Gastroesophageal sphincter (tissue), 4 donors: ENCODE results near the gene SPATS2L. TPM values are rescaled to one million over a fixed set of nuclear protein-coding genes. Genes with fewer than 3 reads are reported as not detected.

Source experiments
- ATAC-seq: fragments of 150-250 bp; one replicate; pipeline ENCODE4 v1.9.1; 2016; ENCODE audit warnings: mild to moderate bottlenecking, moderate library complexity
- H3K27ac ChIP-seq, 4 donors: fragments of 200-600 bp; sonication (generic) in 3 of 4; 1 replicate in 3 of 4; 2 replicates in 1 of 4; pipeline ENCODE4 v1.5.1; 2016 to 2019
- H3K27me3 ChIP-seq: fragments of 200-600 bp; sonication (generic); one replicate; pipeline ENCODE4 v1.5.1; 2019
- H3K36me3 ChIP-seq, 2 donors: fragments of 200-600 bp; sonication (generic); one replicate each; pipeline ENCODE4 v1.5.1; 2019; ENCODE audit warnings: control low read depth in 1 of 2
- H3K4me1 ChIP-seq, 3 donors: fragments of 200-600 bp; sonication (generic); 1 replicate in 2 of 3; 2 replicates in 1 of 3; pipeline ENCODE4 v1.5.1; 2016 to 2019; ENCODE audit warnings: control low read depth in 2 of 3
- H3K4me3 ChIP-seq, 2 donors: fragments of 200-600 bp; sonication (generic); one replicate each; pipeline ENCODE4 v1.5.1; 2019; ENCODE audit warnings: mild to moderate bottlenecking in 1 of 2, moderate library complexity in 1 of 2
- H3K9me3 ChIP-seq, 3 donors: fragments of 200-600 bp; sonication (generic); one replicate each; pipeline ENCODE4 v1.5.1; 2017 to 2019; ENCODE audit warnings: control low read depth in 2 of 3
- EP300 ChIP-seq: sonication (generic); formaldehyde crosslinking; IDR thresholded peaks from one replicate; pipeline ENCODE4 v1.6.1; 2017; ENCODE audit warnings: antibody characterized with exemption, mild to moderate bottlenecking
- POLR2A ChIP-seq, 2 donors: fragments of 450-650 bp; IDR thresholded peaks; one replicate each; pipeline ENCODE4 v1.6.1; 2017; ENCODE audit warnings: antibody characterized with exemption in 2 of 2, mild to moderate bottlenecking in 2 of 2, moderate library complexity in 1 of 2
- POLR2AphosphoS5 ChIP-seq: sonication (generic); formaldehyde crosslinking; IDR thresholded peaks from one replicate; pipeline ENCODE4 v1.6.1; 2017; ENCODE audit warnings: antibody characterized with exemption
- WGBS, 2 donors: methylation state at CpG; one replicate each; pipeline ENCODE4 v1.1.5; 2018; ENCODE audit warnings: low coverage in 1 of 2; 5-methylcytosine and 5-hydroxymethylcytosine counted together
- small RNA-seq, 4 donors: library from RNA; depleted of rRNA; stranded (forward); fragments of <200 nt; gene quantifications; one replicate each; pipeline ENCODE3, GENCODE V24; 2016
- total RNA-seq, 4 donors: library from RNA; depleted of rRNA; stranded (reverse); fragments of >200 nt; gene quantifications; one replicate each; pipeline ENCODE4 v1.1.0, GENCODE V29; 2016
- TF ChIP-seq, protein P1 (sequence below), 4 experiments: fragments of 200-600 bp in 2 of 4; fragments of 450-650 bp in 2 of 4; sonication (generic) in 1 of 4; IDR thresholded peaks; one replicate each; pipeline ENCODE4 v1.5.1; 2017 to 2019; ENCODE audit warnings: antibody characterized with exemption in 4 of 4, mild to moderate bottlenecking in 2 of 4, moderate library complexity in 2 of 4

The SPATS2L gene
- total RNA-seq, 4 donors from 2014 or later: 50.6 to 120 (median 91.5) TPM

DNA sequence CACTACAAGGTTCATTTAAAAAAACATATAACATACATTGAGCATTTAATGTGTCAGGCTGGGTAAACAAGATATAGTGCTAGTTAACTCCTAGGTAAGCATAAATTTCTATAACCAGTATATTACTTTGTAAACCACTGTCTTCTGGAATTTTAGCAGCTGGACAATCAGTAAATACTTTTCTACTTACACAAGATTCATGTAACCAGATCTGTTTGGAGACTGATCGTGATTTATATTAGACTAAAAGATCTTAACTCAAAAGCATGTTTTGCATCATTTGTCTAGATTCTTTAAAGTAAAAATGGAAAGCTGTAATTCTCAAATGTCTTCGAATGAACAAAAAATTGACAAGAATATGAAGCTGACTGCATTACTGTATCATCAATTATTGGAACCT, 218.6 kb downstream of the SPATS2L start:
- H3K9me3 ChIP-seq: no peaks in the 10 kb centered on the region
- H3K36me3 ChIP-seq: no peaks in the 10 kb centered on the region
- ATAC-seq: no peak
- H3K27ac ChIP-seq: no peak overlapping the region
- 53 to 68% methylated on average over 2 of the region's 2 CpGs for WGBS, 2 donors
- TF ChIP-seq, protein P1, sequence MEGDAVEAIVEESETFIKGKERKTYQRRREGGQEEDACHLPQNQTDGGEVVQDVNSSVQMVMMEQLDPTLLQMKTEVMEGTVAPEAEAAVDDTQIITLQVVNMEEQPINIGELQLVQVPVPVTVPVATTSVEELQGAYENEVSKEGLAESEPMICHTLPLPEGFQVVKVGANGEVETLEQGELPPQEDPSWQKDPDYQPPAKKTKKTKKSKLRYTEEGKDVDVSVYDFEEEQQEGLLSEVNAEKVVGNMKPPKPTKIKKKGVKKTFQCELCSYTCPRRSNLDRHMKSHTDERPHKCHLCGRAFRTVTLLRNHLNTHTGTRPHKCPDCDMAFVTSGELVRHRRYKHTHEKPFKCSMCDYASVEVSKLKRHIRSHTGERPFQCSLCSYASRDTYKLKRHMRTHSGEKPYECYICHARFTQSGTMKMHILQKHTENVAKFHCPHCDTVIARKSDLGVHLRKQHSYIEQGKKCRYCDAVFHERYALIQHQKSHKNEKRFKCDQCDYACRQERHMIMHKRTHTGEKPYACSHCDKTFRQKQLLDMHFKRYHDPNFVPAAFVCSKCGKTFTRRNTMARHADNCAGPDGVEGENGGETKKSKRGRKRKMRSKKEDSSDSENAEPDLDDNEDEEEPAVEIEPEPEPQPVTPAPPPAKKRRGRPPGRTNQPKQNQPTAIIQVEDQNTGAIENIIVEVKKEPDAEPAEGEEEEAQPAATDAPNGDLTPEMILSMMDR (IDR thresholded peaks at IDR 0.05): no peak
- TF ChIP-seq EP300: no peak
- H3K27me3 ChIP-seq: peaks cover 11% of the 10 kb centered on the region
- peaks cover 0 to 9% (median 5%) of the 10 kb centered on the region in 3 donors for H3K4me1 ChIP-seq
- H3K4me3 ChIP-seq: peak overlapping the region; percentile 41 to 64

DNA sequence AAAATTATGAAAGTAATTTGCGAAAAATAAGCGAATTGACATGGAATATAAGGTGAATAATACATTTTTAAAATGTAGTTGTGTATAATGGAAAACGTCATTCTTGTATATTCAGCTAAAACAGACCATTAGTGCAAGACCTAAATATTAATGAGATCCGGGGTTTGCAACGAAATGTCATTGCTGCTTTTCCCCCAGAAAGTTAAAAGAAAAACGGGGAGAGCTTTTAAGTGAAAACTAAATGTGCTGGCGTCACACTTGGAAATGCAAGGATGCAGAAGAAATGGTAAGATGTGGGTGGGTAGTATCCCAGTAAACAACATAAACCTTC, 219.0 kb downstream of the SPATS2L start:
- no peaks in the 10 kb centered on the region for H3K36me3 ChIP-seq
- no peak for ATAC-seq
- WGBS, 2 donors: 10 to 14% methylated on average over 7 of the region's 7 CpGs
- no peaks in the 10 kb centered on the region for H3K9me3 ChIP-seq
- H3K4me3 ChIP-seq: peak overlapping the region; percentile 41 to 64
- peaks cover 11% of the 10 kb centered on the region for H3K27me3 ChIP-seq
- peak overlapping the region in 3 of 4 donors; percentile 59 to 76 (median 68) for H3K27ac ChIP-seq
- TF ChIP-seq EP300 (no peak), POLR2AphosphoS5 (no peak), POLR2A (IDR thresholded peaks at IDR 0.05) (no peak)
- TF ChIP-seq, protein P1 (IDR thresholded peaks at IDR 0.05): no peak
- H3K4me1 ChIP-seq: peaks cover 0 to 9% (median 5%) of the 10 kb centered on the region in 3 donors

DNA sequence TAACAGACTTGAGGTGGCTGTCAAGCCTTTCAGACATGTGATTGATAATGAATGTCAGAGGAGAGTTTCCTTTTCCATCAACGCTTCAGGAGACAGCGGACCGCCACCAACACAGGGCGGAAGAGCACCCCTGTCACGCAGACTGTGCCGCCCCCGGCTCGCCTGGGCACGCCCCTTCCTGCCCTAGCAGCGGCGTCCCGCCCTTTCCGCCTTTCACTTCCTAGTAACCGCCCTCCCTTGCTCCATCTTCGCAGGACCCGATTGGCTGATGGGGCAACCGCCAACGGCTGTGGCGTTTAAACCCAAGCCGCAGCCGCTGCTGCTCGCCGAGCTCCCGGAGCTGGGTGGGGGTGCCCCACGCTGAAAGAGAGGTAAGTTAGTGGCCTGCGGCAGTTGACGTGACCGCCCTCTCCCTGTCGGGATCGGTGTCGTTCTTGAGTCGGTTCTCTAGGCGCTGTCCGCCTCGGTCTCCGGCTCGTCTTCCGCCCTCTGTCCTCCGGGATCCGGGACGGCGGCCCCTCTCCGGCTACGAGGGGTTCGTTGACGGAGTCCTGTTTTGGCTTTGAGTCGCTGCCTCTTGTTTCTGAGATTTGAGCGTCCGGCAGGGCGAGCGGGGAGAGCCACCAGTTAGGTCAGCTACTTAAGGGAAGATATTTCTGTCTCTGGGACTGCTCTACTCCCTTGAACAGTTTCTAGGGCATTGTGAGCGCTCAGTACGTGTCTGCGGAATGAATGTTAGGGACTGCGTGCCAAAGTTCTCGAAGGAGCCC, 219.6 kb downstream of the SPATS2L start, which contains the start of gene SGO2:
SGO2 (plus strand) TSS at position 326 of the 770 bp plus-strand sequence. CDS start 6,769 bp downstream, outside the sequence.
- peak; percentile 100 for ATAC-seq
- Histone ChIP-seq H3K4me1 (peaks cover 0 to 9% (median 5%) of the 10 kb centered on the region in 3 donors), H3K9me3 (no peaks in the 10 kb centered on the region), H3K36me3 (no peaks in the 10 kb centered on the region), H3K27me3 (peaks cover 10% of the 10 kb centered on the region), H3K27ac (peak within 1 kb of the TSS in 3 of 4 donors; percentile 59 to 76 (median 68)), H3K4me3 (peak within 1 kb of the TSS; percentile 41 to 64)
- 1% methylated on average over 16 of the region's 56 CpGs for WGBS, 2 donors
- TF ChIP-seq POLR2AphosphoS5 (peak; percentile 87), POLR2A (IDR thresholded peaks at IDR 0.05) (peak; percentile 49 to 71), EP300 (no peak)
- TF ChIP-seq, protein P1 (IDR thresholded peaks at IDR 0.05): peak in 1 of 4 experiments; percentile 10

DNA sequence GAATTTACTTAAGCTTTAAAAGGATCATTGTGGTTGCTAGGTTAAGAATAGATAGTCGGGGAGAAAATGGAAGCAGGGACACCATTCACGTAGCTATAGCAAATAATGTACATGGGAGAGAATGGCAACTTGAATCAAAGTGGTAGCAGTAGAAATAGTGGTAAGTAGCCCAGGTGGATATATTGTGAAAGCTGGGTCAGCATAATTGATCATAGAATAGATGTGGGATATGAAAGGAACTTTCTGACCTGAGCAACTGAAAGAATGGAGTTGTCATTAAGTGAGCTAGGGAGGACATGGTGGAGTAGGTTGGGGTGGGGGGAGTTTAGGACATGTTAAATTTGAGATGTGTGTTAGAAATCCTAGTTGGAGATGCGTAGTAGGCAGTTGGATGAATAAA, 221.7 kb downstream of the SPATS2L start:
- no peaks in the 10 kb centered on the region for H3K27me3 ChIP-seq
- TF ChIP-seq EP300 (no peak), POLR2AphosphoS5 (no peak), POLR2A (IDR thresholded peaks at IDR 0.05) (no peak)
- TF ChIP-seq, protein P1 (IDR thresholded peaks at IDR 0.05): no peak
- ATAC-seq: no peak
- H3K4me1 ChIP-seq: peaks cover 0 to 9% (median 5%) of the 10 kb centered on the region in 3 donors
- no peaks in the 10 kb centered on the region for H3K36me3 ChIP-seq
- 88 to 91% methylated on average over 2 of the region's 3 CpGs for WGBS, 2 donors
- no peak overlapping the region for H3K27ac ChIP-seq
- H3K9me3 ChIP-seq: no peaks in the 10 kb centered on the region
- H3K4me3 ChIP-seq: no peak overlapping the region

Small RNAs within 50 kb of the gene (small RNA-seq; reads per million reads assigned to genes)
- 0.12 to 1.2 (median 1.1) reads per million in 4 donors for gene RNY4P34

Other genes with a start within 250 kb of the SPATS2L start
- gene KCTD18, start 203.4 kb downstream of the SPATS2L start, total RNA-seq: 10 to 100 TPM; 23.7 to 33.8 (median 28.8) TPM
- gene SGO2, start 219.5 kb downstream of the SPATS2L start, total RNA-seq: 1 to 10 TPM in 3 of 4 donors, under 1 TPM in 1; 0.62 to 1.8 (median 1.4) TPM